HUES6 (cell line): ENCODE measurements around the gene ANKRD36C.
A peak's percentile ranks its signal among the peaks of the same experiment; 100 is the strongest.
"Not testable (repeated sequence)": the region's sequence is repeated elsewhere in the genome, so short reads cannot be mapped to it uniquely, and the experiment has no call there.

Experiments used
- H3K27ac ChIP-seq: 2 replicates; pipeline ENCODE4 v1.7.0; 2013; ENCODE audit warnings: low read depth, mild to moderate bottlenecking, low read length, inconsistent platforms
- H3K27me3 ChIP-seq: 2 replicates; pipeline ENCODE4 v1.6.1; 2013; ENCODE audit warnings: low read length; ENCODE audit not compliant: control insufficient read depth, insufficient read depth
- H3K36me3 ChIP-seq: 2 replicates; pipeline ENCODE4 v1.6.1; 2013; ENCODE audit warnings: low read length; ENCODE audit not compliant: control insufficient read depth, insufficient read depth
- H3K4me1 ChIP-seq: 2 replicates; pipeline ENCODE4 v1.6.1; 2013; ENCODE audit warnings: low read length; ENCODE audit not compliant: control insufficient read depth, insufficient read depth
- H3K4me3 ChIP-seq: 2 replicates; pipeline ENCODE4 v1.5.1; 2013; ENCODE audit warnings: low read depth, low read length
- H3K9ac ChIP-seq: one replicate; pipeline ENCODE4 v1.6.1; 2013; ENCODE audit warnings: mild to moderate bottlenecking, low read length
- H3K9me3 ChIP-seq: 2 replicates; pipeline ENCODE4 v1.6.1; 2013; ENCODE audit warnings: low read depth, low read length; ENCODE audit not compliant: control insufficient read depth, insufficient read depth

The ANKRD36C gene

GRCh38 chr2:96021142-96021541, 29.5 kb upstream of the ANKRD36C start:
- H3K9me3 ChIP-seq, H3K4me1 ChIP-seq, H3K9ac ChIP-seq, H3K4me3 ChIP-seq, H3K27ac ChIP-seq, H3K36me3 ChIP-seq, H3K27me3 ChIP-seq: not testable (repeated sequence)

DNA sequence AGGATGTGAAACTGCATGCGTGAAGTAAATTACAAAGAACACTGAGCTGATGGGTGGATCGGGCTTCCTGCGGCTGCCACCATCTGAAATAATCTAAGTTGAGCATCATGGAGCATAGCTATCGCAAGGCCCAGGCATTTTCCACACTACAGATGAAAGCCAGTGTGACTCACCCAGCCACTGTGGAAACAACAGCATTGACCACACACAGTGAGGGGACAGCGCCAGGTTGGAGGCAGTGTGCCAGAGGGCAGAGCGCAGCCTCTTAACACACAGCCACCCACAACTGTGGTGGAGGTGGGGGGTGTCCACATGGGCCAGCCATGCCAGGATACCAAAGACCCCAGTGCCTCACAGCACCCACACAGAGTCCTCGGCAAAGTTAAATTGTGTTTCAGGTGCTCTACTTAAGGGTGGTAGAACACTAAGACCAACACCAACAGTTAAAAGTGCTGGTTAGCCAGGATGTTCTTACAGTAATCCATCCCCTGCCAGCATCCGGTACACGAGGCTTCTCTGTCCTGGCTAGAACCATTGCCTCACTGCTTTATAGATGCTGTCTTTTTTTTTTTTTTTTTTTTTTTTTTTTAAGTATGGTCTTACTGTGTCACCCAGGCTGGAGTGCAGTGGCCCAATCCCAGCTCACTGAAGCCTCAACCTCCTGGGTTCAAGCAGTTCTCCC, 28.4 kb upstream of the ANKRD36C start:
- H3K36me3 ChIP-seq, H3K27me3 ChIP-seq: not testable (repeated sequence)

DNA sequence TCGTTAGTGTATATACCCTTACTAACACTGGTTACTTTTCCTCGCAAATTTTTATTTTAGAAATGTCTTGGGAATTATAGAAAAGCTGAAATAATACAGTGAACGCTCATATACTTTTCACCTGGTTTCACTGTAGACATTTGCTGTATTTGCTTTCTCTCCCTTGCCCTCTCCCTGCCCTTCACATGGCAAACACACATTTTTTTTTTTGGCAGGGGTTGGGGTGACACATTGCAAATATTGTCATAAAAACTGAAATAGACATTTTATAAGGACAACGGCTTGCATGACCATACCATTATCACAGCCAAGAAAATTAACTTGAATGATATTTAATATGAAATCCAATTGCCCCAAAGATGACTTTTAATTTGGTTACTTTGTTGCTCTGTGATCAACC, 24.7 kb upstream of the ANKRD36C start:
- H3K4me1 ChIP-seq, H3K9ac ChIP-seq, H3K27ac ChIP-seq, H3K4me3 ChIP-seq, H3K27me3 ChIP-seq, H3K36me3 ChIP-seq, H3K9me3 ChIP-seq: not testable (repeated sequence)

More for the DNA sequence above, 28.4 kb upstream of the ANKRD36C start:
- H3K4me1 ChIP-seq, H3K9ac ChIP-seq, H3K9me3 ChIP-seq, H3K27ac ChIP-seq, H3K4me3 ChIP-seq: not testable (repeated sequence)

DNA sequence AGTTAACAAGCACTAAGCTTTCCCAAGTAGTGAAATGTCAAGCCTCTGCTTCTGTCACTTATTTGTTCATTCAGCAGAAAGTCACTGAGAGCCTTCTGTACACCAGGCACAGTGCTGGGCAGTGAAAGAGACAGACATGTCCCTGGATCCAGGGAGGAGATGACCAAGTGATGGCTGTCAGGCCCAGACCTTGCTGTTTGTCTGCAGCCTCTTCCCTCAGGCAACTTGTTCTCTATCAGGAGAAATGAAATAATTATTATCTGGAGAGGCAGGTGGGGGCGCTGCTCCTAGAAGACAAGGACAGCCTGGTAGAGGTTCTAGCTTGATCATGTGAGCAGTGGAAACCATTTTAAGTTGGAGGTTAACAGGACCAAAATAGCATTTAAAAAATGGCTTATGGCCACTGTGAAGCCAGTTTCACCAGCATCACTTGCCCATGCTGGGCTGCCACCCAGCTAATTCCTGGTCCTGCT, 21.2 kb upstream of the ANKRD36C start:
- H3K36me3 ChIP-seq, H3K4me1 ChIP-seq, H3K27me3 ChIP-seq: not testable (repeated sequence)

DNA sequence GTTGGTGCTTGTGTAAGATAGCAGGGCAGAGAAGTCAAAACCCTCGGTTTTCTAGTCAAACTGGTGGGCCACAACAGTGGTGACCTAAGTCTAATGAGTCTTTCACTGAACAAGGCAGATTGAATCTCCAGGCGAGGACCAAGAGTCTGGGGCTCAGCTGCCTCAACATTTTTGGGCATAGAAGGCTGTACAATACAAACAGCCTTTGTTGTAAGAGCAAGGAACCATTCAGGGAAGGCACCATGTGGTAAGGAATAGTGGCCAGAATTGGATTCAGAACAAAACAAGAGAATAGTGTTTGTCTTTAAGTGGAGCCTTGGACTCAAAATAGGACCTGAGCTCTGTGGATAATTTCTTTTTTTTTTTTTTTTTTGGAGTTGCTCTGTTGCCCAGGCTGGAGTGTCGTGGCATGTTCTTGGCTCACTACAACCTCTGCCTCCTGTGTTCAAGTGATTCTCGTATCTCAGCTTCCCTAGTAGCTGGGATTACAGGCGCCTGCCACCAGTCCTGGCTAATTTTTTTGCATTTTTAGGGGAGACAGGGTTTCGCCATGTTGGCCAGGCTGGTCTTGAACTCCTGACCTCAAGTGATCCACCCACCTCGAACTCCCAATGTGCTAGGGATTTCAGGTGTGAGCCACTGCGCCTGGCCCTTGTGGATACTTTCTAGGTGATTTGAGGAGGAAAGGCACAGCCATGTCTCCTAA, 20.6 kb upstream of the ANKRD36C start:
- peak overlapping the region; percentile 26 for H3K9ac ChIP-seq
- H3K4me1 ChIP-seq, H3K9me3 ChIP-seq, H3K36me3 ChIP-seq, H3K27ac ChIP-seq, H3K4me3 ChIP-seq, H3K27me3 ChIP-seq: not testable (repeated sequence)

More for the DNA sequence above, 21.2 kb upstream of the ANKRD36C start:
- not testable (repeated sequence) for H3K9me3 ChIP-seq, H3K27ac ChIP-seq, H3K4me3 ChIP-seq
- H3K9ac ChIP-seq: peak overlapping the region; percentile 26

DNA sequence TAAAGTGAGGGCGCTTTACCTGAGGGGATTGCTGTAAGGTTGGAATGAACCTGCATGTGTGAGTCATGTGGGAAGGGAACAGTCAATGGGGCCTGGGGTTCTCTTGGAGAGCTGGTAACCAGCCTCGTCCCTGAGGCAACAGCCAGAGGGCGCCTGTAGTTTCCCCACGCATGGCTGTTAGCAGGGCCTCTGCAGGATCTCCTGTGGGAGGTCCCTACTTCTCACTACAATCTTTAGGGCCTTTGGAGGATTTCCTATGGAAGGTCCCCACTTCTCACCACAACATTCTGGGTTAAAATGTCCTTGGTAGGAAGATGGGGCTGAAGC, 19.5 kb upstream of the ANKRD36C start:
- not testable (repeated sequence) for H3K9ac ChIP-seq, H3K9me3 ChIP-seq, H3K36me3 ChIP-seq, H3K27me3 ChIP-seq, H3K4me1 ChIP-seq, H3K27ac ChIP-seq
- H3K4me3 ChIP-seq: peak overlapping the region; percentile 54

- not testable (repeated sequence) for H3K27me3 ChIP-seq, H3K36me3 ChIP-seq, H3K27ac ChIP-seq, H3K9ac ChIP-seq, H3K9me3 ChIP-seq, H3K4me1 ChIP-seq
- H3K4me3 ChIP-seq: peak overlapping the region; percentile 66
Measured at GRCh38 chr2:96010320-96011128, 18.9 kb upstream of the ANKRD36C start.

GRCh38 chr2:96009833-96010232, 18.2 kb upstream of the ANKRD36C start:
- H3K4me1 ChIP-seq, H3K27me3 ChIP-seq, H3K27ac ChIP-seq, H3K9ac ChIP-seq, H3K36me3 ChIP-seq, H3K9me3 ChIP-seq: not testable (repeated sequence)
- H3K4me3 ChIP-seq: peak overlapping the region; percentile 66

- H3K36me3 ChIP-seq, H3K4me1 ChIP-seq, H3K9me3 ChIP-seq, H3K4me3 ChIP-seq, H3K27ac ChIP-seq, H3K27me3 ChIP-seq, H3K9ac ChIP-seq: not testable (repeated sequence)
Measured at GRCh38 chr2:96008051-96008450, 16.4 kb upstream of the ANKRD36C start.

DNA sequence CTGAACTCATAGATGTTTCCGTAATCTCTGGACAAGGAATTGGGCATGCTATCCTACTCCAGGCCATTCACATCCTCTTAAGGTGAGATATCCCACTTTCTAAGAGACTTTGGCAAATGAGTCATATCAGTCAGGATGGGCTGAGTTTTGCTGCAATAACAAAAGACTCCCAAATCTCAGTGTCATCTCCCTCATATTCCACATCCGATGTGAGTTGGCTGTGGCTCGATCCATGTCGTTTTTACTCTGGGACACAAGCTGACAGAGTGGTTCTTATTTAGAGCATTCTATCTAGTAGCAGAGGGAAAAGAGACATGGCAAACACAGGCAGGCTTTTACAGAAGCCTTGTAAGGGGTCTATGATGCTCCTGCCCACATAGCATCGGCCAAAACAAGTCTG, 14.6 kb upstream of the ANKRD36C start:
- not testable (repeated sequence) for H3K4me1 ChIP-seq, H3K9me3 ChIP-seq, H3K36me3 ChIP-seq, H3K9ac ChIP-seq, H3K4me3 ChIP-seq, H3K27ac ChIP-seq, H3K27me3 ChIP-seq

DNA sequence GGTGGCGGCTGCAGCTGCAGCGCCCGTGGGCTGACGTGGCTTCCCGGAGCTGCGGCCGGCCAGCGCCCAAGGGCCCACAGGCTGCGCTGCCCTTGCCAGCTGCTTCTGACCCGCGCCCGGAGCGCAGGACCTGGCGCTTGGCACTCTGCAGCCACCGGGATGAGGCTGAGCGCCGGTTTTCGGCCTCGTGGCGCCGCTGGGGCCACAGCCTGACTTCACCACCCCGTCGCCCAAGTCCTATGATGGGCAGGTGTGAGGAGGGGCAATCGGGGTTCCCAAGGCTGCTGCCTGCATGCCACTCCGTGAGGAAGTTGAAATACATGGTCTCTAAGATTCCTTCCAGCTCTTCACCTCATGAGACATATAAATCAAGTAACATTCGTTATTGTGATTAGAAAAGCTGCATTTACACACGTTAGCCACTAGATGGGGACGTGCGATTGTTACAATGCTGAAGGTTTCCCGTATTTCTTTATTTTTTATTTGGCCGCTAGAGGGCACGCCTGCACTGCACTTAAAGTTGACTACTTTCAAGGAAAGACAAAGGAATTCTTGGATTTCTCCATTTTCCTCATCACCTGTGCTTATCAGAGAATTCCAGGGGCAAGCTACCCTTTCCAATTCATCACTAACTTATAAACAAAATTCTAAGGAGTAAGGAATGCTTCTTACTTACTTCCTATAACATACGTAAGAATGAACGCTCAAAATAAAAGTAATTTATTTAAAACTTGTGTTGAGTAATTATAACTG, 1.1 kb upstream of the ANKRD36C start:
- Histone ChIP-seq H3K9ac (peak overlapping the region; percentile 74), H3K4me3 (peak overlapping the region; percentile 84)
- H3K36me3 ChIP-seq, H3K4me1 ChIP-seq, H3K27ac ChIP-seq, H3K27me3 ChIP-seq, H3K9me3 ChIP-seq: not testable (repeated sequence)
